PC-9 (cell line): ENCODE results near the gene PLA2G12B.
"Not testable (repeated sequence)": the region's sequence is repeated elsewhere in the genome, so short reads cannot be mapped to it uniquely, and the experiment has no call there.

ENCODE experiments used
- EZH2 ChIP-seq: fragments of 200-600 bp; sonication (generic); IDR thresholded peaks from 2 replicates; pipeline ENCODE4 v1.8.0; 2017; ENCODE audit warnings: antibody characterized with exemption, low read depth
- TF ChIP-seq, protein P1 (sequence below): fragments of 200-600 bp; sonication (generic); conservative IDR thresholded peaks from 2 replicates; pipeline ENCODE4 v1.6.1; 2017; ENCODE audit warnings: mixed run types, antibody characterized with exemption, mild to moderate bottlenecking, moderate library complexity

DNA sequence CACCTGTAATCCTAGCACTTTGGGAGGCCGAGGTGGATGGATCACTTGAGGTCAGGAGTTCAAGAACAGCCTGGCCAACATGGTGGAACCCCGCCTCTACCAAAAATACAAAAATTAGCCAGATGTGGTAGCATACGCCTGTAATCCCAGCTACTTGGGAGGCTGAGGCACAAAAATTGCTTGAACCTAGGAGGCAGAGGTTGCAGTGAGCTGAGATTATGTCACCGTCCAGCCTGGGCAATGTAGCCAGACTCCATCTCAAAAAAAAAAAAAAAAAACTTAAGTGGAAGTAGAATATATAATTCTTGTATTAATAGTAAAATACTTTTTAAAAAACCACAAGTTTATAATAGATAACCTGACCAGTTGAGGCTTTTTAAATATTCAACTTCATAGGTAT is 30.0 kb upstream of the PLA2G12B start:
- TF ChIP-seq, protein P1, sequence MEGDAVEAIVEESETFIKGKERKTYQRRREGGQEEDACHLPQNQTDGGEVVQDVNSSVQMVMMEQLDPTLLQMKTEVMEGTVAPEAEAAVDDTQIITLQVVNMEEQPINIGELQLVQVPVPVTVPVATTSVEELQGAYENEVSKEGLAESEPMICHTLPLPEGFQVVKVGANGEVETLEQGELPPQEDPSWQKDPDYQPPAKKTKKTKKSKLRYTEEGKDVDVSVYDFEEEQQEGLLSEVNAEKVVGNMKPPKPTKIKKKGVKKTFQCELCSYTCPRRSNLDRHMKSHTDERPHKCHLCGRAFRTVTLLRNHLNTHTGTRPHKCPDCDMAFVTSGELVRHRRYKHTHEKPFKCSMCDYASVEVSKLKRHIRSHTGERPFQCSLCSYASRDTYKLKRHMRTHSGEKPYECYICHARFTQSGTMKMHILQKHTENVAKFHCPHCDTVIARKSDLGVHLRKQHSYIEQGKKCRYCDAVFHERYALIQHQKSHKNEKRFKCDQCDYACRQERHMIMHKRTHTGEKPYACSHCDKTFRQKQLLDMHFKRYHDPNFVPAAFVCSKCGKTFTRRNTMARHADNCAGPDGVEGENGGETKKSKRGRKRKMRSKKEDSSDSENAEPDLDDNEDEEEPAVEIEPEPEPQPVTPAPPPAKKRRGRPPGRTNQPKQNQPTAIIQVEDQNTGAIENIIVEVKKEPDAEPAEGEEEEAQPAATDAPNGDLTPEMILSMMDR: not testable (repeated sequence)
- TF ChIP-seq EZH2: not testable (repeated sequence)
